Measurements from ENCODE around the gene BCAS4. TPM values are rescaled to one million over a fixed set of nuclear protein-coding genes. Genes with fewer than 3 reads are reported as not detected.

The BCAS4 gene
- polyA plus RNA-seq (2013, experiment 1 of 2): 15.4 TPM
- polyA plus RNA-seq (2013, experiment 2 of 2): 12.2 TPM

DNA sequence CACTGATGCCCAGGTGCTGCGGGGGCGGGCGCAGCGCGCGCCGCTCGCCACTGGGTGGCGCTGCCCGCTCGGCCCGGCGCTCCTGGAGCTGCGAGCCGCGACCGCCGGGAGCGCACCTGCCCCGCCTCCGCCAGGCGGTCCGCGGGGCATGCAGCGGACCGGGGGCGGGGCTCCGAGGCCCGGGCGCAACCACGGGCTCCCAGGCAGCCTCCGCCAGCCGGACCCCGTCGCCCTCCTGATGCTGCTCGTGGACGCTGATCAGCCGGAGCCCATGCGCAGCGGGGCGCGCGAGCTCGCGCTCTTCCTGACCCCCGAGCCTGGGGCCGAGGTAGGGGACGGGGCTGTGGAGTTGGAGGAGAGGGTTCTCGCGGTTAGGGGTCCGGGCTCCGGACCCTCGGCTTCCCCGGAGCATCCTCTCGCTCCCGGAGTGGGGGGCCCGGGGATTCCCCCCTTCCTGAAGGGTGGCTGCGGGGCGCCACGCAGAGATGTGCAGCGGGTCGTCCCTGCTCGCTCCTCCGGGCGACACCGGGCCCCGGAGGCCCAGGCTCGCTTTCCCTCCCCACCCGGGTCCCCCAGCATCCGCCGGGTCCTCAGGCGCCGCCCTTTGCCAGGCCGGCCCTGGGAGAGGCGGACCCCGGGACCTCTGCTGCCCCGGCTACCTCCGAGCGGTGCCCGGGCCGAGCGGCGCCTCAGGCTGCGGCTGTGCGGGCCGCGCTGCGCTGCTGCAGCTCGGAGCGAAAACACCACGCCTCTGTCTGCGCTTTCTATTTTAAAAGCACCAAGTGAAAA lies at the start of gene BCAS4:
Gene BCAS4, plus strand, starts transcription at position 216 of the 789 bp plus-strand sequence. Its CDS starts 23 bp downstream, at position 239.
- H3K36me3 ChIP-seq (ENCODE audit: control insufficient read depth, insufficient read depth, low read length): peaks cover 2% of the 10 kb centered on the region
- WGBS, 2 experiments (ENCODE audit: insufficient coverage in 2 of 2): 0% methylated on average over 59 to 67 of the region's 92 CpGs
- H3K27ac ChIP-seq (ENCODE audit: low read depth, low read length, severe bottlenecking): peak within 1 kb of the TSS; percentile 16
- H3K4me1 ChIP-seq (ENCODE audit: control insufficient read depth, insufficient read depth, low read length, poor library complexity, severe bottlenecking): peaks cover 12% of the 10 kb centered on the region
- H3K4me3 ChIP-seq (ENCODE audit: extremely low read depth, insufficient read depth, low read length, poor library complexity, severe bottlenecking): peak within 1 kb of the TSS; percentile 84
- H3K9me3 ChIP-seq (ENCODE audit: control insufficient read depth, low read length): no peaks in the 10 kb centered on the region

DNA sequence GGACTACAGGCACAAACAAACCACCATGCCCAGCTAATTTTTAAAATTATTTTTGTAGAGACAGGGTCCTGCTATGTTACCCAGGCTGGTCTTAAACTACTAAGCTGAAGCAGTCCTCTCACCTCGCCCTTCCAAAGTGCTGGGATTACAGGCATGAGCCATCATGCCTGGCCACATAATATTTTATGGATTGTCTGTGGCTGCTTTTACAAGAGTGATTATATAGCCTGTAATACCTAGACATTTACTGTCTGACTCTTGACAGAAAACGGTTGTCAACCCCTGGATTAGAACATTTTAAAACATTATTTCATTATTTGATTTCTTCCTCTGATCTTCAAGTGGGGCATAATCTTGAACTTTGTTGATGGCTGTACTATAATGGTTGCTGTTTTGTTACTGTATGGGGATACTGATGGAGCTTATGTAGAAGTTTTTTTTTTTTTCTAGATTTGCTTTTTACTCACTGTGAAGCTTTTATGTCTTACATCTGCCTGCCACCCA lies 49.2 kb upstream of the BCAS4 start:
- Histone ChIP-seq H3K27ac (ENCODE audit: low read depth, low read length, severe bottlenecking) (peak overlapping the region; percentile 62), H3K36me3 (ENCODE audit: control insufficient read depth, insufficient read depth, low read length) (peaks cover 36% of the 10 kb centered on the region), H3K4me3 (ENCODE audit: extremely low read depth, insufficient read depth, low read length, poor library complexity, severe bottlenecking) (no peak overlapping the region), H3K4me1 (ENCODE audit: control insufficient read depth, insufficient read depth, low read length, poor library complexity, severe bottlenecking) (peaks cover 52% of the 10 kb centered on the region), H3K9me3 (ENCODE audit: control insufficient read depth, low read length) (no peaks in the 10 kb centered on the region)
- 80% methylated on average over 1 of the region's 2 CpGs; no CpG with 5 or more reads in 1 of the 2 experiments for WGBS, 2 experiments (ENCODE audit: insufficient coverage in 2 of 2)

- Histone ChIP-seq H3K9me3 (ENCODE audit: control insufficient read depth, low read length) (no peaks in the 10 kb centered on the region), H3K36me3 (ENCODE audit: control insufficient read depth, insufficient read depth, low read length) (peaks cover 40% of the 10 kb centered on the region), H3K4me1 (ENCODE audit: control insufficient read depth, insufficient read depth, low read length, poor library complexity, severe bottlenecking) (peaks cover 46% of the 10 kb centered on the region), H3K4me3 (ENCODE audit: extremely low read depth, insufficient read depth, low read length, poor library complexity, severe bottlenecking) (no peak overlapping the region), H3K27ac (ENCODE audit: low read depth, low read length, severe bottlenecking) (peak overlapping the region; percentile 62)
- 100% methylated on average over 1 of the region's 3 CpGs for WGBS, 2 experiments (ENCODE audit: insufficient coverage in 2 of 2)
These were observed 48.5 kb upstream of the BCAS4 start for GRCh38 chr20:50746138-50746940.

DNA sequence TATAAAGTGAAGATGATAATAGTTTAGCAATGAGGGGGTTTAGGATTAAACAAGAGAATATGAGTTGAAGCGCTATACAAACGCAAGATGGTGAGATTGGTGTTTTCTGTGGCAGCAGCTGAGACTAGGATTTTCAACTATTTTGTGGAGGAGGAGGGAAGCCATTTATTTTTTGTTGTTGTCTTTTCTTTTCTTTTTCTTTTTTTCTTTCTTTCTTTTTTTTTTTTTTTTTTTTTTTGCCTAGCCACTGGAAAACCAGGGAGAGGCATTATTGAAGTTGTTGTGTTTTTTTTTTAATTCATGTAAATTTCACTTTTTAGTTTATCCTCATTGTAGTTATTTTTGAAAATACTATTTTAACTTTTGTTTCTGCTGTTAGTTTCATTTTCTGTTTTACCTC lies 47.6 kb upstream of the BCAS4 start:
- Histone ChIP-seq H3K27ac (ENCODE audit: low read depth, low read length, severe bottlenecking) (no peak overlapping the region), H3K9me3 (ENCODE audit: control insufficient read depth, low read length) (no peaks in the 10 kb centered on the region), H3K4me3 (ENCODE audit: extremely low read depth, insufficient read depth, low read length, poor library complexity, severe bottlenecking) (no peak overlapping the region), H3K4me1 (ENCODE audit: control insufficient read depth, insufficient read depth, low read length, poor library complexity, severe bottlenecking) (peaks cover 36% of the 10 kb centered on the region), H3K36me3 (ENCODE audit: control insufficient read depth, insufficient read depth, low read length) (peaks cover 41% of the 10 kb centered on the region)
- 90 to 100% methylated on average over 2 of the region's 2 CpGs for WGBS, 2 experiments (ENCODE audit: insufficient coverage in 2 of 2)

DNA sequence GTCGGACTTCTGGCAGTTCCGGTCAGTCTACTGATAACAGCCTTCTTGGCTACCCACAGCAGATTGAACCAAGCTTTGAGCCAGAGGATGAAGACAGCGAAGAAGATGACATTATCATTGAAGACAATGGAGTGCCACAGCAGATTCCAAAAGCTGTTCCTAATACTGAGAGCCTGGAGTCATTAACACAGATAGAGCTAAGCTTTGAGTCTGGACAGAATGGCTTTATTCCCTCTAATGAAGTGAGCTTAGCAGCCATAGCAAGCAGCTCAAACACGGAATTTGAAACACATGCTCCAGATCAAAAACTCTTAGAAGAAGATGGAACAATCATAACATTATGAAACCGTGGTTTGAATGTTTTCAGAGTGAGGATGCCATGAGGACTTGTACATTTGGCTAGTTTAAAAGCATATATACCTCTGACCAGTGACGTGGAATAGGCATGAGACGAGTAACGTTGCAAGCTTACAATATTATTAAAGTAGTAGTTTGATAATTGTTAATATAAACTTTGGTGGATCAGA lies 44.7 kb upstream of the BCAS4 start:
- no peak overlapping the region for H3K4me3 ChIP-seq (ENCODE audit: extremely low read depth, insufficient read depth, low read length, poor library complexity, severe bottlenecking)
- WGBS, 2 experiments (ENCODE audit: insufficient coverage in 2 of 2): 91 to 93% methylated on average over 3 to 6 of the region's 8 CpGs
- H3K27ac ChIP-seq (ENCODE audit: low read depth, low read length, severe bottlenecking): no peak overlapping the region
- H3K4me1 ChIP-seq (ENCODE audit: control insufficient read depth, insufficient read depth, low read length, poor library complexity, severe bottlenecking): peaks cover 12% of the 10 kb centered on the region
- peaks cover 41% of the 10 kb centered on the region for H3K36me3 ChIP-seq (ENCODE audit: control insufficient read depth, insufficient read depth, low read length)
- no peaks in the 10 kb centered on the region for H3K9me3 ChIP-seq (ENCODE audit: control insufficient read depth, low read length)

- Histone ChIP-seq H3K9me3 (ENCODE audit: control insufficient read depth, low read length) (no peaks in the 10 kb centered on the region), H3K27ac (ENCODE audit: low read depth, low read length, severe bottlenecking) (no peak overlapping the region), H3K36me3 (ENCODE audit: control insufficient read depth, insufficient read depth, low read length) (peaks cover 28% of the 10 kb centered on the region), H3K4me3 (ENCODE audit: extremely low read depth, insufficient read depth, low read length, poor library complexity, severe bottlenecking) (no peak overlapping the region), H3K4me1 (ENCODE audit: control insufficient read depth, insufficient read depth, low read length, poor library complexity, severe bottlenecking) (peaks cover 2% of the 10 kb centered on the region)
- WGBS, 2 experiments (ENCODE audit: insufficient coverage in 2 of 2): no CpG with 5 or more reads among the region's 3 CpGs
These were observed 41.7 kb upstream of the BCAS4 start for GRCh38 chr20:50753152-50753551.

DNA sequence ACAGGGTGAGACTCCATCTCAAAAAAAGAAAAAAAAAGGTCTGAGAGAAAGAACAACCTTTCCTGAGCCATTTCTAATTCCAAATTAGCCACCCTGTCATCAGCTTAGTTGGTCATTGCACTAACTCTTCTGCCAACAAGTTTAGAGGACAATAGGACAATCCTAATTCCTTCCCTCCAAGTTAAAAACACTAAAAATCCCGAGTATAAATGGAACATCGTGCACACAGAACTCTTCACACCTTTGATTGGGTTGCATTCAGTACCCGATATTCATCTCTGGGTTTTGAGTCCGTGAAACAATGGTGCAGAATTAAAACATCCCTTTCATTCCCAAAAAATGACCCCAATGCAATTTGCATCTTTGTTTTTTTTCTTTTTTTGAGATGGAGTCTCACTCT lies 40.4 kb upstream of the BCAS4 start:
- Histone ChIP-seq H3K9me3 (ENCODE audit: control insufficient read depth, low read length) (no peaks in the 10 kb centered on the region), H3K4me3 (ENCODE audit: extremely low read depth, insufficient read depth, low read length, poor library complexity, severe bottlenecking) (no peak overlapping the region), H3K4me1 (ENCODE audit: control insufficient read depth, insufficient read depth, low read length, poor library complexity, severe bottlenecking) (no peaks in the 10 kb centered on the region), H3K36me3 (ENCODE audit: control insufficient read depth, insufficient read depth, low read length) (peaks cover 21% of the 10 kb centered on the region), H3K27ac (ENCODE audit: low read depth, low read length, severe bottlenecking) (no peak overlapping the region)
- WGBS, 2 experiments (ENCODE audit: insufficient coverage in 2 of 2): 89 to 93% methylated on average over 3 to 4 of the region's 4 CpGs

- no peak overlapping the region for H3K27ac ChIP-seq (ENCODE audit: low read depth, low read length, severe bottlenecking)
These were observed 38.4 kb upstream of the BCAS4 start for GRCh38 chr20:50756447-50756846.

GRCh38 chr20:50758469-50758868 lies 36.4 kb upstream of the BCAS4 start:
- Histone ChIP-seq H3K9me3 (ENCODE audit: control insufficient read depth, low read length) (no peaks in the 10 kb centered on the region), H3K27ac (ENCODE audit: low read depth, low read length, severe bottlenecking) (no peak overlapping the region), H3K4me3 (ENCODE audit: extremely low read depth, insufficient read depth, low read length, poor library complexity, severe bottlenecking) (no peak overlapping the region), H3K36me3 (ENCODE audit: control insufficient read depth, insufficient read depth, low read length) (no peaks in the 10 kb centered on the region), H3K4me1 (ENCODE audit: control insufficient read depth, insufficient read depth, low read length, poor library complexity, severe bottlenecking) (peaks cover 18% of the 10 kb centered on the region)
- WGBS, 2 experiments (ENCODE audit: insufficient coverage in 2 of 2): 91 to 92% methylated on average over 4 to 5 of the region's 5 CpGs

More at GRCh38 chr20:50756447-50756846, 38.4 kb upstream of the BCAS4 start:
- Histone ChIP-seq H3K9me3 (ENCODE audit: control insufficient read depth, low read length) (no peaks in the 10 kb centered on the region), H3K36me3 (ENCODE audit: control insufficient read depth, insufficient read depth, low read length) (peaks cover 3% of the 10 kb centered on the region), H3K4me3 (ENCODE audit: extremely low read depth, insufficient read depth, low read length, poor library complexity, severe bottlenecking) (no peak overlapping the region), H3K4me1 (ENCODE audit: control insufficient read depth, insufficient read depth, low read length, poor library complexity, severe bottlenecking) (peaks cover 3% of the 10 kb centered on the region)
- WGBS, 2 experiments (ENCODE audit: insufficient coverage in 2 of 2): 94 to 100% methylated on average over 1 to 2 of the region's 2 CpGs

DNA sequence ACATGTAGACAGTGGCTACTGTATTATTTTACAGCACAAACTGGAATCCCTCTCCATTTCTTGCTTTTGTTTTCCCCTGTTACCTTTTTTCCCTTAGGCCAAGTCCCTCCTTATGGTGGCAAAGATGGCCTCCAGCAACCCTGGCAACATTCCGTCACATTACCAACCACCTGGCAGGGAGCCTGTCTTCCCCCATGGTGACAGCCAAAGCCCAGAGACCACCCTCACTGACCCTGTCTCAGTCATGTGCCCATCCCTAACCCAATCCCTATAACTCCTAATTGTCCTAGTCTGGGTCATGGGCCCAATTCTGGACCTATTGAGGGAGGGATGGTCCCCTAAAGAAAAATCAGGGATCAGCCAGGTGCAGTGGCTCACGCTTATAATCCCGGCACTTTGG lies 35.9 kb upstream of the BCAS4 start:
- WGBS, 2 experiments (ENCODE audit: insufficient coverage in 2 of 2): 100% methylated on average over 2 to 3 of the region's 3 CpGs
- Histone ChIP-seq H3K4me3 (ENCODE audit: extremely low read depth, insufficient read depth, low read length, poor library complexity, severe bottlenecking) (no peak overlapping the region), H3K27ac (ENCODE audit: low read depth, low read length, severe bottlenecking) (no peak overlapping the region), H3K36me3 (ENCODE audit: control insufficient read depth, insufficient read depth, low read length) (no peaks in the 10 kb centered on the region), H3K4me1 (ENCODE audit: control insufficient read depth, insufficient read depth, low read length, poor library complexity, severe bottlenecking) (peaks cover 18% of the 10 kb centered on the region), H3K9me3 (ENCODE audit: control insufficient read depth, low read length) (no peaks in the 10 kb centered on the region)

All from mesodermal cell (in vitro differentiated cells).